HG03432 (cell line): ENCODE results near the gene MAPK10.

Source experiments
- ATAC-seq: cut with Tn5 transposase; IDR thresholded peaks from one replicate; pipeline ENCODE4 v1.9.1; 2021; ENCODE audit warnings: mild to moderate bottlenecking, moderate library complexity; ENCODE audit not compliant: unreplicated experiment

Gene MAPK10

GRCh38 chr4:86279293-86279960 lies 80.4 kb downstream of the MAPK10 start:
- ATAC-seq = no peak

GRCh38 chr4:86278126-86278525 lies 81.7 kb downstream of the MAPK10 start:
- ATAC-seq = no peak

GRCh38 chr4:86274642-86275041 lies 85.2 kb downstream of the MAPK10 start:
- ATAC-seq = no peak

- no peak for ATAC-seq
These were observed 87.2 kb downstream of the MAPK10 start for GRCh38 chr4:86272669-86273068.

GRCh38 chr4:86271057-86271456 lies 88.8 kb downstream of the MAPK10 start:
- peak; percentile 52 for ATAC-seq

- no peak for ATAC-seq
These were observed 90.5 kb downstream of the MAPK10 start for GRCh38 chr4:86269354-86269753.

GRCh38 chr4:86264241-86264640 lies 95.6 kb downstream of the MAPK10 start:
- no peak for ATAC-seq

- ATAC-seq = peak; percentile 60
These were observed 98.2 kb downstream of the MAPK10 start for GRCh38 chr4:86261636-86262035.

- ATAC-seq = no peak
These were observed 103.8 kb downstream of the MAPK10 start for GRCh38 chr4:86256086-86256485.

- no peak for ATAC-seq
These were observed 109.2 kb downstream of the MAPK10 start for GRCh38 chr4:86250619-86251018.

- no peak for ATAC-seq
These were observed 109.8 kb downstream of the MAPK10 start for GRCh38 chr4:86250006-86250405.

GRCh38 chr4:86249074-86249473 lies 110.8 kb downstream of the MAPK10 start:
- ATAC-seq = no peak

GRCh38 chr4:86247906-86248305 lies 111.9 kb downstream of the MAPK10 start:
- no peak for ATAC-seq

- no peak for ATAC-seq
These were observed 112.5 kb downstream of the MAPK10 start for GRCh38 chr4:86247320-86247719.

GRCh38 chr4:86243750-86244149 lies 116.1 kb downstream of the MAPK10 start:
- no peak for ATAC-seq

- no peak for ATAC-seq
These were observed 117.2 kb downstream of the MAPK10 start for GRCh38 chr4:86242677-86243076.

- ATAC-seq = no peak
These were observed 124.3 kb downstream of the MAPK10 start for GRCh38 chr4:86235549-86235948.

- no peak for ATAC-seq
These were observed 126.2 kb downstream of the MAPK10 start for GRCh38 chr4:86233681-86234080.

GRCh38 chr4:86233090-86233489 lies 126.8 kb downstream of the MAPK10 start:
- ATAC-seq = no peak

- ATAC-seq = peak; percentile 84
These were observed 136.4 kb downstream of the MAPK10 start for GRCh38 chr4:86223472-86223871.

GRCh38 chr4:86221002-86221401 lies 138.9 kb downstream of the MAPK10 start:
- ATAC-seq = no peak

- no peak for ATAC-seq
These were observed 139.7 kb downstream of the MAPK10 start for GRCh38 chr4:86220121-86220520.
